ENCODE results near the gene TUBB3. TPM values are rescaled to one million over a fixed set of nuclear protein-coding genes. Genes with fewer than 3 reads are reported as not detected.

The TUBB3 gene
- total RNA-seq, 1 donor from 2014 or later, result 833 TPM

- TF ChIP-seq CTCF (conservative IDR thresholded peaks at IDR 0.05; ENCODE audit: low read depth, low read length), result no peak
- H3K4me3 ChIP-seq (ENCODE audit: low read depth, low read length), result no peak overlapping the region
These were observed 3.4 kb upstream of the TUBB3 start for GRCh38 chr16:89919535-89920406.

DNA sequence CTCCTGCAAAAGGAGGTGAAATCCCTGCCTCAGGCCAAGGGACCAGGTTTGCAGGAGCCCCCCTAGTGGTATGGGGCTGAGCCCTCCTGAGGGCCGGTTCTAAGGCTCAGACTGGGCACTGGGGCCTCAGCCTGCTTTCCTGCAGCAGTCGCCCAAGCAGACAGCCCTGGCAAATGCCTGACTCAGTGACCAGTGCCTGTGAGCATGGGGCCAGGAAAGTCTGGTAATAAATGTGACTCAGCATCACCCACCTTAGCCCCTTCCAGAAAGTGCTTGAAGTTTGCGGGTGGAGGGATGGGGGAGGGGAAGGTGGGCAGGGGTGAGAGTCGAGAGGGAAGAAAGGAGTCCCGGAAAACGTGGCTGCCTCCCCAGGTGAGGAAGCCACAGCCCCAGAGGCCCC is 2.4 kb upstream of the TUBB3 start:
- H3K4me3 ChIP-seq (ENCODE audit: low read depth, low read length), result no peak overlapping the region
- no peak for TF ChIP-seq CTCF (conservative IDR thresholded peaks at IDR 0.05; ENCODE audit: low read depth, low read length)
- no peak for DNase-seq (ENCODE audit: low read depth)

More at GRCh38 chr16:89919535-89920406, 3.4 kb upstream of the TUBB3 start:
- no peak for DNase-seq (ENCODE audit: low read depth)

DNA sequence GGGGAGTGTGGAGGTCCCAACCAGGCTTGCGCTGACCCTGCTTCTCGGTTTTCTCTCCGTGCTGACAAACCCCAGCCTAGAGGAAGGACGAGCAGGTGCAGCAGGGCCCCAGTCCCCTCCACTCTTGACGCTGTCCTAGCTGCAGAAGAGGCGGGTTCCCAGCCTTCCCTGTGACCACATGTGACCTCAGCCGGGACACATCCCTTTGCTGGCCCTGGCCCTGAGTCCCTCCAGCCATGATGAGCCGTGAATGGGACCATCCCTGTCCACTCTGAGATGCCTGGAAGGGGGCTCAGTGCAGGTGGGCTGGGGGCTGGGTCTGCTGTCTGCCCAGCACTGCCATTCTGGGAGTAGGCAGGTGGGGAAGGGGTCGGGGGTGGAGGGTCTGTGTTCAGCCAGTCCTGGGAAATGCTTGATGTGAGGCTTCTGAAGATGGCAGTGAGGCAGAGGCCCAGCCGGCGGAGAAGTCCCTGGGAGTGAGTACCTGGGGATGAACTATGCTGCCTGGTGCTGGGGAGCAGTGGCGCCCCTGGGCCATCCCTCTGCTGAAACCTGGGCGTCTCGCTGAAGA is 1.9 kb upstream of the TUBB3 start:
- DNase-seq (ENCODE audit: low read depth), result no peak
- no peak for TF ChIP-seq CTCF (conservative IDR thresholded peaks at IDR 0.05; ENCODE audit: low read depth, low read length)
- H3K4me3 ChIP-seq (ENCODE audit: low read depth, low read length), result peak overlapping the region; percentile 74

- DNase-seq (ENCODE audit: low read depth), result peak; percentile 33
- TF ChIP-seq CTCF (conservative IDR thresholded peaks at IDR 0.05; ENCODE audit: low read depth, low read length), result no peak
- H3K4me3 ChIP-seq (ENCODE audit: low read depth, low read length), result peak overlapping the region; percentile 74
These were observed 1.3 kb upstream of the TUBB3 start for GRCh38 chr16:89921702-89922476.

- peak; percentile 43 for DNase-seq (ENCODE audit: low read depth)
- TF ChIP-seq CTCF (conservative IDR thresholded peaks at IDR 0.05; ENCODE audit: low read depth, low read length), result no peak
- peak overlapping the region; percentile 74 for H3K4me3 ChIP-seq (ENCODE audit: low read depth, low read length)
These were observed 662 bp upstream of the TUBB3 start for GRCh38 chr16:89922477-89922883.

DNA sequence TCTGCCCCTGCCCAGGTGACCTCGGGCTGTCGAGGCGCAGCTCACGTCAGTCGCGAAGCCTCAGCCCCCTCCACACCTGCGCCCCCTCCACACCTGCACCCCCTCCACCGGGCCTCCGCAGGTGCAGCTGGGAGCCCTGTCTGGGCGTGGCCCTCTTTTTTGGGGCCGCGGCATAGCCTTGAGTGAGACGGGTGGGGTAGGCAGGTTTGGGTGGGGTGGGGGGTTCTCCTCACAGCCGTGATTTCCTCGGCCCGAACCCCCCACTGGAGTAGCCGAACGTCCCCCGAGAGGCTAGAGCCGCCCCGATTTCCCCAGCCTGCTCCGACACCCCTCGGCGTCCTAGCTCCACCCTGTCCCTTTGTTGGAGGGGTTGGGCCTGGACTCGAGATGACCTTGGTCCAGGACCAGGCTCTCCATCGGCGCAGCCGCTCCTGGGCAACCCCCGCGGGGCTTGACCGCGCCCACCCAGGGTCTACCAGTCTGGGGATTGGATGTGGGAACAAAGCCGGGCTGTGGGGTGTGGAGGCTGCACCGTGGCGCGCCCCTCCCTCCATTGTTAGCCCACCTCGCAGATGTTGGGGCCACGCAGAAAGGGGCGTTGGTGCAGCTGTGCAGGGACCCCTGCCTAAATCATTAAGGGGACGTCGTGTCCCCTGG is 626 bp downstream of the TUBB3 start:
- TF ChIP-seq CTCF (conservative IDR thresholded peaks at IDR 0.05; ENCODE audit: low read depth, low read length), result no peak
- no peak for DNase-seq (ENCODE audit: low read depth)
- peak overlapping the region; percentile 93 for H3K4me3 ChIP-seq (ENCODE audit: low read depth, low read length)

Measured in epithelial cell of proximal tubule (primary cell).